Smooth muscle cell (in vitro differentiated cells): ENCODE data around the gene CDKN2B. TPM values are rescaled to one million over a fixed set of nuclear protein-coding genes. Genes with fewer than 3 reads are reported as not detected.
A peak's percentile ranks its signal among the peaks of the same experiment; 100 is the strongest.

ENCODE experiments used
- DNase-seq: peaks from one replicate; lab custom pipeline; 2025; ENCODE audit not compliant: unreplicated experiment; lab: John Stamatoyannopoulos, UW
- H2AFZ ChIP-seq: fragments of 200-600 bp; sonication (generic); 2 replicates; pipeline ENCODE4 v1.6.0; 2016; ENCODE audit warnings: antibody characterized with exemption, low read depth, mild to moderate bottlenecking
- H3F3A ChIP-seq: fragments of 200-600 bp; sonication (generic); 2 replicates; pipeline ENCODE4 v1.6.0; 2017; ENCODE audit warnings: antibody characterized with exemption, low read depth
- H3K27ac ChIP-seq: fragments of 200-600 bp; sonication (generic); 2 replicates; pipeline ENCODE4 v1.5.1; 2016; ENCODE audit warnings: low read depth, mild to moderate bottlenecking
- H3K27me3 ChIP-seq: fragments of 200-600 bp; sonication (generic); 2 replicates; pipeline ENCODE4 v1.6.1; 2016; ENCODE audit warnings: low read depth, mild to moderate bottlenecking
- H3K36me3 ChIP-seq: fragments of 200-600 bp; sonication (generic); 2 replicates; pipeline ENCODE4 v1.5.1; 2016; ENCODE audit warnings: low read depth
- H3K4me1 ChIP-seq: fragments of 200-600 bp; sonication (generic); 2 replicates; pipeline ENCODE4 v1.5.1; 2016; ENCODE audit warnings: low read depth
- H3K4me2 ChIP-seq: fragments of 200-600 bp; sonication (generic); 2 replicates; pipeline ENCODE4 v1.6.0; 2016; ENCODE audit warnings: mild to moderate bottlenecking
- H3K4me3 ChIP-seq: fragments of 200-600 bp; sonication (generic); 2 replicates; pipeline ENCODE4 v1.5.1; 2016; ENCODE audit warnings: mild to moderate bottlenecking
- H3K79me2 ChIP-seq: fragments of 200-600 bp; sonication (generic); 2 replicates; pipeline ENCODE4 v1.6.0; 2016; ENCODE audit warnings: low read depth, mild to moderate bottlenecking
- H3K9ac ChIP-seq: fragments of 200-600 bp; sonication (generic); 2 replicates; pipeline ENCODE4 v1.6.0; 2016; ENCODE audit warnings: low read depth
- H3K9me3 ChIP-seq: fragments of 200-600 bp; sonication (generic); replicated peaks from 2 replicates; pipeline ENCODE4 v1.5.1; 2016; ENCODE audit warnings: low read depth
- H4K20me1 ChIP-seq: fragments of 200-600 bp; sonication (generic); 2 replicates; pipeline ENCODE4 v1.6.0; 2016; ENCODE audit warnings: low read depth
- WGBS: methylation state at CpG from one replicate; pipeline ENCODE4 v1.1.7; 2016; ENCODE audit warnings: low lambda C conversion rate; 5-methylcytosine and 5-hydroxymethylcytosine counted together
- polyA plus RNA-seq: library from polyadenylated mRNA; unstranded; fragments of >200 nt; fragmentation: Nextera tagmentation; extraction: Ambion mirVana; gene quantifications from 2 replicates; pipeline ENCODE4 v1.2.1, GENCODE V29; 2016
- total RNA-seq: library from RNA; depleted of rRNA; stranded (reverse); fragments of >200 nt; gene quantifications from 2 replicates; pipeline ENCODE4 v1.2.3, GENCODE V29; 2014
- TF ChIP-seq, protein P1 (sequence below): fragments of 200-600 bp; sonication (generic); IDR thresholded peaks from 2 replicates; pipeline ENCODE4 v1.5.1; 2017; ENCODE audit warnings: borderline replicate concordance, mild to moderate bottlenecking, antibody characterized with exemption; ENCODE audit not compliant: insufficient read depth, poor library complexity, severe bottlenecking

Gene CDKN2B
- total and polyA plus RNA-seq, 2 experiments from 2014 or later: 116 to 184 TPM

DNA sequence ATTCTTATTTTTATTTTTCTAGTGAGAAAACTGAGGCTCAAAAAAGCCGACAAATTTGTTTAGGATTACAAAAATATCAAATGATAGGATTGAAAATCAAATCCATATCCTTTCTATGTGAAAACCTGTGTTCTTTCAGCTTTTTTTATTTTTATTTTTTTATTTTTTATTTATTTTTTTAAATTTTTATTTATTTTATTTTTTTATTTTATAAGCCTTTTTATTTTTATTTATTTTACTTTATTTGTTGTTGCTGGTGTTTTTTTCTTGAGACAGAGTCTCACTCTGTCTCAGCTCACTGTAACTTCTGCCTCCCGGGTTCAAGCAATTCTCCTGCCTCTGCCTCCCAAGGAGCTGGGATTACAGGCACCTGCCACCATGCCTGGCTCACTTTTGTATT lies 45.4 kb upstream of the CDKN2B start:
- TF ChIP-seq, protein P1, sequence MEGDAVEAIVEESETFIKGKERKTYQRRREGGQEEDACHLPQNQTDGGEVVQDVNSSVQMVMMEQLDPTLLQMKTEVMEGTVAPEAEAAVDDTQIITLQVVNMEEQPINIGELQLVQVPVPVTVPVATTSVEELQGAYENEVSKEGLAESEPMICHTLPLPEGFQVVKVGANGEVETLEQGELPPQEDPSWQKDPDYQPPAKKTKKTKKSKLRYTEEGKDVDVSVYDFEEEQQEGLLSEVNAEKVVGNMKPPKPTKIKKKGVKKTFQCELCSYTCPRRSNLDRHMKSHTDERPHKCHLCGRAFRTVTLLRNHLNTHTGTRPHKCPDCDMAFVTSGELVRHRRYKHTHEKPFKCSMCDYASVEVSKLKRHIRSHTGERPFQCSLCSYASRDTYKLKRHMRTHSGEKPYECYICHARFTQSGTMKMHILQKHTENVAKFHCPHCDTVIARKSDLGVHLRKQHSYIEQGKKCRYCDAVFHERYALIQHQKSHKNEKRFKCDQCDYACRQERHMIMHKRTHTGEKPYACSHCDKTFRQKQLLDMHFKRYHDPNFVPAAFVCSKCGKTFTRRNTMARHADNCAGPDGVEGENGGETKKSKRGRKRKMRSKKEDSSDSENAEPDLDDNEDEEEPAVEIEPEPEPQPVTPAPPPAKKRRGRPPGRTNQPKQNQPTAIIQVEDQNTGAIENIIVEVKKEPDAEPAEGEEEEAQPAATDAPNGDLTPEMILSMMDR: no peak
- H3F3A ChIP-seq: peaks cover 8% of the 10 kb centered on the region
- H3K79me2 ChIP-seq: no peaks in the 10 kb centered on the region
- no peak overlapping the region for H3K9ac ChIP-seq
- no peak for DNase-seq
- peak overlapping the region; percentile 93 for H3K27ac ChIP-seq
- no peaks in the 10 kb centered on the region for H3K36me3 ChIP-seq
- H3K9me3 ChIP-seq: no peaks in the 10 kb centered on the region
- no peaks in the 10 kb centered on the region for H3K27me3 ChIP-seq
- no peak overlapping the region for H3K4me3 ChIP-seq
- 94% methylated on average over 2 of the region's 2 CpGs for WGBS
- H3K4me2 ChIP-seq: peak overlapping the region; percentile 47
- H2AFZ ChIP-seq: no peak overlapping the region
- peaks cover 22% of the 10 kb centered on the region for H3K4me1 ChIP-seq
- H4K20me1 ChIP-seq: no peaks in the 10 kb centered on the region

DNA sequence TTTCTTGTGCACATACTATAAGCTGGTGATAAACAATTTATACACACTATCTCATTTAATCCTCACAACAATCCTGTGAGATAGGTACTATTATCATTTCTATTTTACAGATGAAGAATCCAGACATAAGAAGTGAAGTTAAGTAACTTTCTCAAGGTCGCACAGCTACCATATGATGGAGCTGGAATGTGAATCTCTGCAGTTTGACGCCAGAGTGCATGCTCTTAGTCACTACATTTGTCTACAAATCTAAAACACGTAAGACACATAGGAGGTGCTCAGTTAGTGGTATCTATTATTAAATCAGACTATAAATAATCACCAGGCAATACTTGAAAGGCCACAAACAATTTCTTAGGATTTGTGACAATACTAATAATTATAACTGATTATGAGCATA lies 45.0 kb upstream of the CDKN2B start:
- Histone ChIP-seq H3K27me3 (no peaks in the 10 kb centered on the region), H3K79me2 (no peaks in the 10 kb centered on the region), H3K4me2 (peak overlapping the region; percentile 47), H3K4me3 (no peak overlapping the region), H3F3A (peaks cover 8% of the 10 kb centered on the region), H3K9ac (no peak overlapping the region), H3K36me3 (no peaks in the 10 kb centered on the region), H2AFZ (no peak overlapping the region), H3K4me1 (peaks cover 25% of the 10 kb centered on the region), H4K20me1 (no peaks in the 10 kb centered on the region), H3K9me3 (no peaks in the 10 kb centered on the region), H3K27ac (peak overlapping the region; percentile 93)
- TF ChIP-seq, protein P1: no peak
- no peak for DNase-seq
- WGBS: 79% methylated on average over 3 of the region's 3 CpGs

DNA sequence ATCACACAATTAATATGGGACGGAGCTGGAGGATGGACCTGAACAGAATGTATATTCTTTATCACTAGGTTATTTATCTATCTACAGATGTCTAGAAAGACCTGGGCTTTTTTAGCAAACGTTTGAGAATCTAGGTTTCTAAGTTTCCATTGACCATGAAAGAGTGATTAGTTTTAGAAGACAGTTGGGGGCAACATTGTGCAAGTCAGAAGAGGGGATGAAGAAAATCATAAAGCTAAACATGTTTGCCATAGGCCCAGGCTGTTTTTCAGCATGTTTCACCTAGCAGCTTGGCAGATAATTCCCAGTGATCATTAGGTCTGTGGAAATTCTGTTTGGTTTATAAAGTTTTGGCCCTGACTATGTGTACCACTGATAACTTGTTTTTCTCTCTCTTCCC lies 44.1 kb upstream of the CDKN2B start:
- H3F3A ChIP-seq: peaks cover 8% of the 10 kb centered on the region

More for the DNA sequence above, 44.1 kb upstream of the CDKN2B start:
- DNase-seq: no peak
- Histone ChIP-seq H3K9ac (peak overlapping the region; percentile 64), H2AFZ (no peak overlapping the region), H3K4me3 (no peak overlapping the region), H3K9me3 (no peaks in the 10 kb centered on the region), H3K27ac (peak overlapping the region; percentile 93), H3K4me2 (peak overlapping the region; percentile 78), H4K20me1 (no peaks in the 10 kb centered on the region), H3K27me3 (no peaks in the 10 kb centered on the region), H3K36me3 (no peaks in the 10 kb centered on the region), H3K4me1 (peaks cover 25% of the 10 kb centered on the region), H3K79me2 (no peaks in the 10 kb centered on the region)
- WGBS: 49% methylated on average over 2 of the region's 2 CpGs
- TF ChIP-seq, protein P1: no peak
